Measurements from ENCODE around the gene TEX52. TPM values are rescaled to one million over a fixed set of nuclear protein-coding genes. Genes with fewer than 3 reads are reported as not detected.

Gene TEX52
- total and polyA plus RNA-seq, 2 of the 13 experiments (the other 11 are each of a cell fraction or from before 2014, with no cell fraction given): 0.05 TPM; not detected in 1

DNA sequence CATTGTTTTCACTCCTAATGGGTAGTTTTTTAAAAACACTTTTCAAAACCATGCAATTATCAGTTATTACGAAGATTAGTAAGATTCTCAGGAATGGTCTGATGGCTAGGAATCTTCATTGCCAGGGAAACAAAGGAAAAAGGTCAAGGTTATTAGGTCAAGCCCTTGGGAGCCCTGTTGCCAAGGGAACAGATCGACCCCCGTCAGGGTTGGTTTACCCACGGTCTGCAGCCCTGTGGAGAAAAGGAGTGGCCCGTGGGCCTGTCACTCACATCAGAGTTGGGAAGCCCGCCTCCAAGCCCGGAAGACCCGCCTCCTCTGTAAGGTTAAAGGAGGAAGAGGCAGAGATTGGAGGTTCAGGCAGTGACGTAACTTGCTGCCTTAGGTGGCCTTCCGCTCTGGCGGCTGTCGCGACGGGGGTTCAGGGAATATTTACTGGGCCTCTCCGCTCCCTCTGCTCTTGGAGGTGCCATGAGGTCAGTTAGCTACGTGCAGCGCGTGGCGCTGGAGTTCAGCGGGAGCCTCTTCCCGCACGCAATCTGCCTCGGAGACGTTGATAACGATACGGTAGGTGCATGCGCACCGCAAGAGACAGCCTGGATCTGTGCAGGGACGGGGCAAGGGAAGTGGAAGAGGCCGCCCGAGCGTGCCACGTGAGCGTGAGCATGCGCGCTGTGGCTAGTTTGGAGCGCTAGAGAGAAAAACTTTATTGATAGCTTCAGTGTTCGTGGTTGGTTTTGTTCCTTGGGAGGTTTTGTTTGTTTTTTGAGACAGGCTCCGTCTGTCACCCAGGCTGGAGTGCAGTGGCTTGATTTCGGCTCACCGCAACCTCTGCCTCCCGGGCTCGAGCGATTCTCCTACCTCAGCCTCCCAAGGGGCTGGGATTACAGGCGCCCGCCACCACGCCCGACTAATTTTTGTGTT is 44.3 kb downstream of the TEX52 start, which contains the start of gene ITFG2 (continued):
- TF ChIP-seq ZNF878 (CRISPR knock-in tag; IDR thresholded peaks at IDR 0.05) (peak; percentile 70; the same call in 1 of the 2 replicates), ZNF556 (CRISPR knock-in tag; IDR thresholded peaks at IDR 0.05; ENCODE audit: borderline replicate concordance) (peak; percentile 96), RXRB (CRISPR knock-in tag; IDR thresholded peaks at IDR 0.05; ENCODE audit: borderline replicate concordance) (peak; percentile 66; the same call in 1 of the 2 replicates), ARNT2 (CRISPR knock-in tag; IDR thresholded peaks at IDR 0.05; ENCODE audit: low read depth) (peak; percentile 87), IKZF4 (CRISPR knock-in tag; IDR thresholded peaks at IDR 0.05; ENCODE audit: borderline replicate concordance, low read depth, not compliant biosample characterization) (peak; percentile 80), ZNF891 (CRISPR knock-in tag; IDR thresholded peaks at IDR 0.05) (peak; percentile 86; the same call in 1 of the 2 replicates), MAZ (IDR thresholded peaks at IDR 0.05; ENCODE audit: borderline replicate concordance, low read depth, low read length) (0 out of 2 replicates have a peak, but pooled peaks have one; percentile 56), MAZ (CRISPR knock-in tag; IDR thresholded peaks at IDR 0.05; ENCODE audit: low read depth) (peak; percentile 74; the same call in 1 of the 2 replicates), TP53 (CRISPR knock-in tag; conservative IDR thresholded peaks at IDR 0.05) (peak; percentile 90), ZNF124 (CRISPR knock-in tag; IDR thresholded peaks at IDR 0.05) (peak; percentile 46), RFX3 (CRISPR knock-in tag; IDR thresholded peaks at IDR 0.05) (peak; percentile 98), FLYWCH1 (CRISPR knock-in tag; IDR thresholded peaks at IDR 0.05) (no peak), RNF2 (conservative IDR thresholded peaks at IDR 0.05; ENCODE audit: low read depth) (peak; percentile 95), ERF (CRISPR knock-in tag; IDR thresholded peaks at IDR 0.05) (peak; percentile 76; the same call in 1 of the 2 replicates), ZNF674 (CRISPR knock-in tag; IDR thresholded peaks at IDR 0.05; ENCODE audit: low read depth) (no peak), TAF1 (CRISPR knock-in tag; IDR thresholded peaks at IDR 0.05) (peak; percentile 94), KDM5A (IDR thresholded peaks at IDR 0.05; ENCODE audit: borderline replicate concordance, low read length) (peak; percentile 93; the same call in 1 of the 2 replicates), ZNF670 (CRISPR knock-in tag; IDR thresholded peaks at IDR 0.05; ENCODE audit: borderline replicate concordance) (peak; percentile 91), ZNF724P (CRISPR knock-in tag; IDR thresholded peaks at IDR 0.05; ENCODE audit: borderline replicate concordance) (peak; percentile 82; the same call in 1 of the 2 replicates), THAP11 (CRISPR knock-in tag; IDR thresholded peaks at IDR 0.05) (peak; percentile 95), KAT8 (CRISPR knock-in tag; IDR thresholded peaks at IDR 0.05) (peak; percentile 97)
- TF ChIP-seq, protein P1, sequence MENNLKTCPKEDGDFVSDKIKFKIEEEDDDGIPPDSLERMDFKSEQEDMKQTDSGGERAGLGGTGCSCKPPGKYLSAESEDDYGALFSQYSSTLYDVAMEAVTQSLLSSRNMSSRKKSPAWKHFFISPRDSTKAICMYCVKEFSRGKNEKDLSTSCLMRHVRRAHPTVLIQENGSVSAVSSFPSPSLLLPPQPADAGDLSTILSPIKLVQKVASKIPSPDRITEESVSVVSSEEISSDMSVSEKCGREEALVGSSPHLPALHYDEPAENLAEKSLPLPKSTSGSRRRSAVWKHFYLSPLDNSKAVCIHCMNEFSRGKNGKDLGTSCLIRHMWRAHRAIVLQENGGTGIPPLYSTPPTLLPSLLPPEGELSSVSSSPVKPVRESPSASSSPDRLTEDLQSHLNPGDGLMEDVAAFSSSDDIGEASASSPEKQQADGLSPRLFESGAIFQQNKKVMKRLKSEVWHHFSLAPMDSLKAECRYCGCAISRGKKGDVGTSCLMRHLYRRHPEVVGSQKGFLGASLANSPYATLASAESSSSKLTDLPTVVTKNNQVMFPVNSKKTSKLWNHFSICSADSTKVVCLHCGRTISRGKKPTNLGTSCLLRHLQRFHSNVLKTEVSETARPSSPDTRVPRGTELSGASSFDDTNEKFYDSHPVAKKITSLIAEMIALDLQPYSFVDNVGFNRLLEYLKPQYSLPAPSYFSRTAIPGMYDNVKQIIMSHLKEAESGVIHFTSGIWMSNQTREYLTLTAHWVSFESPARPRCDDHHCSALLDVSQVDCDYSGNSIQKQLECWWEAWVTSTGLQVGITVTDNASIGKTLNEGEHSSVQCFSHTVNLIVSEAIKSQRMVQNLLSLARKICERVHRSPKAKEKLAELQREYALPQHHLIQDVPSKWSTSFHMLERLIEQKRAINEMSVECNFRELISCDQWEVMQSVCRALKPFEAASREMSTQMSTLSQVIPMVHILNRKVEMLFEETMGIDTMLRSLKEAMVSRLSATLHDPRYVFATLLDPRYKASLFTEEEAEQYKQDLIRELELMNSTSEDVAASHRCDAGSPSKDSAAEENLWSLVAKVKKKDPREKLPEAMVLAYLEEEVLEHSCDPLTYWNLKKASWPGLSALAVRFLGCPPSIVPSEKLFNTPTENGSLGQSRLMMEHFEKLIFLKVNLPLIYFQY (CRISPR knock-in tag; IDR thresholded peaks at IDR 0.05; ENCODE audit: borderline replicate concordance): peak; percentile 24; the same call in 1 of the 2 replicates
- TF ChIP-seq, protein P2, sequence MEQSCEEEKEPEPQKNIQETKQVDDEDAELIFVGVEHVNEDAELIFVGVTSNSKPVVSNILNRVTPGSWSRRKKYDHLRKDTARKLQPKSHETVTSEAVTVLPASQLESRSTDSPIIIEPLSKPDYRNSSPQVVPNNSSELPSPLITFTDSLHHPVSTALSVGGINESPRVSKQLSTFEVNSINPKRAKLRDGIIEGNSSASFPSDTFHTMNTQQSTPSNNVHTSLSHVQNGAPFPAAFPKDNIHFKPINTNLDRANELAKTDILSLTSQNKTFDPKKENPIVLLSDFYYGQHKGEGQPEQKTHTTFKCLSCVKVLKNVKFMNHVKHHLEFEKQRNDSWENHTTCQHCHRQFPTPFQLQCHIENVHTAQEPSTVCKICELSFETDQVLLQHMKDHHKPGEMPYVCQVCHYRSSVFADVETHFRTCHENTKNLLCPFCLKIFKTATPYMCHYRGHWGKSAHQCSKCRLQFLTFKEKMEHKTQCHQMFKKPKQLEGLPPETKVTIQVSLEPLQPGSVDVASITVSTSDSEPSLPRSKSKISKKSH (CRISPR knock-in tag; IDR thresholded peaks at IDR 0.05; ENCODE audit: borderline replicate concordance): peak; percentile 91; the same call in 1 of the 2 replicates

Measured in HepG2 (cell line).